Mesothelial cell of epicardium (in vitro differentiated cells): ENCODE measurements around the gene TNRC18. TPM values are rescaled to one million over a fixed set of nuclear protein-coding genes. Genes with fewer than 3 reads are reported as not detected.
"Not testable (repeated sequence)": the region's sequence is repeated elsewhere in the genome, so short reads cannot be mapped to it uniquely, and the experiment has no call there.

ENCODE experiments used
- DNase-seq, 2 experiments: peaks; one replicate each; pipeline ENCODE4 v3.0.0; 2021; ENCODE audit warnings: low spot score in 2 of 2; ENCODE audit not compliant: unreplicated experiment in 2 of 2
- H3K27ac Mint-ChIP-seq: 2 replicates; pipeline ENCODE4 v1.8.0; 2021; ENCODE audit warnings: mixed read lengths
- H3K27me3 Mint-ChIP-seq: 2 replicates; pipeline ENCODE4 v1.8.0; 2021; ENCODE audit warnings: low read depth, mixed read lengths
- H3K36me3 Mint-ChIP-seq: 2 replicates; pipeline ENCODE4 v1.8.0; 2021; ENCODE audit warnings: mixed read lengths
- H3K4me1 Mint-ChIP-seq: 2 replicates; pipeline ENCODE4 v1.8.0; 2021; ENCODE audit warnings: mixed read lengths
- H3K4me3 Mint-ChIP-seq: 2 replicates; pipeline ENCODE4 v1.8.0; 2021; ENCODE audit warnings: mild to moderate bottlenecking, moderate library complexity, mixed read lengths
- H3K9me3 Mint-ChIP-seq: 2 replicates; pipeline ENCODE4 v1.8.0; 2021; ENCODE audit warnings: mixed read lengths
- total RNA-seq: library from RNA; stranded (reverse); gene quantifications from 3 replicates; pipeline ENCODE4 v1.2.1, GENCODE V29; 2021
- TF ChIP-seq, protein P1 (sequence below): fragments of 200-600 bp; sonication (generic); IDR thresholded peaks from one replicate; pipeline ENCODE4 v1.5.0; 2021; ENCODE audit warnings: antibody characterized with exemption; ENCODE audit not compliant: unreplicated experiment

The TNRC18 gene
- total RNA-seq, 1 donor from 2014 or later, result 171 TPM

DNA sequence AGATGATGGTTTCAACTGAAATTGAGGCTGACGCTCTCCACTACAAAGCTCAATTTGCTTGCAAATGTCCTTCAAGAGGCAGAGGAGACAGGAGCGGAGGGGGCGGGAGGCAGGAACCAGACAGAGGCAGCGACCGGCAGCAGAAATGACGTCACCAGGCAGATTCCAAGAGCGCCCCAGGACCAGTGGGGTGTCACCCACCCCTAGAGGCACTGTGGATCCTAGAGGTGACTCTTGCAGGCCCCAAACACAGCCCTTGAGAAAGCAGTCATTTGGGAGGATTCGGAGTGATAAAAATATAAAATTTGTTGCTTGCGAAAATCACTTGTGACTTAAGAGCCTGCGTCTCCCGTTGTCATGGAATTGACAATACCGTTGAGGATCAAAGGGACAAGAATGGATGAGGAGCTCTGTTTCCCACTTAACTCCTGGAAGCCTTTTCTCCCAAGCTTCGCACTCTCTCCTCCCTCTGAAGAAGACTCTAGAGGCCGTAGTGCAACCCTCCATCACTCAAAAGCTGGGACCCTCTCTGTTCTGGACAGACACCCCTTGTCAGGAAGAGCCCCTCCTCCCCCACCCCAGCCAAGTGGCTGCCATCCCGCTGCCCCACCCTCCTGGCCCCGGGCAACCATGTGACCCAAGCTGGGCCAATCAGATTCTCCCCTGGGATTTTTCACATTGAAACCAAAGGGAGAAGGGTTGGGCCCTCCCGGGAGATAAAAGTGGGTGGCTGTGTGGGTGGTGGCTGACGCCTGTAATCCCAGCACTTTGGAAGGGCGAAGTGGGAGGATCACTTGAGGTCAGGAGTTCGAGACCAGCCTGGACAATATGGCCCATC is 157.2 kb downstream of the TNRC18 start:
- Mint-ChIP-seq H3K36me3 (no peaks in the 10 kb centered on the region), H3K9me3 (no peaks in the 10 kb centered on the region), H3K27ac (no peak overlapping the region), H3K27me3 (peaks cover 3% of the 10 kb centered on the region), H3K4me3 (no peak overlapping the region), H3K4me1 (no peaks in the 10 kb centered on the region)
- no peak for DNase-seq
- TF ChIP-seq, protein P1, sequence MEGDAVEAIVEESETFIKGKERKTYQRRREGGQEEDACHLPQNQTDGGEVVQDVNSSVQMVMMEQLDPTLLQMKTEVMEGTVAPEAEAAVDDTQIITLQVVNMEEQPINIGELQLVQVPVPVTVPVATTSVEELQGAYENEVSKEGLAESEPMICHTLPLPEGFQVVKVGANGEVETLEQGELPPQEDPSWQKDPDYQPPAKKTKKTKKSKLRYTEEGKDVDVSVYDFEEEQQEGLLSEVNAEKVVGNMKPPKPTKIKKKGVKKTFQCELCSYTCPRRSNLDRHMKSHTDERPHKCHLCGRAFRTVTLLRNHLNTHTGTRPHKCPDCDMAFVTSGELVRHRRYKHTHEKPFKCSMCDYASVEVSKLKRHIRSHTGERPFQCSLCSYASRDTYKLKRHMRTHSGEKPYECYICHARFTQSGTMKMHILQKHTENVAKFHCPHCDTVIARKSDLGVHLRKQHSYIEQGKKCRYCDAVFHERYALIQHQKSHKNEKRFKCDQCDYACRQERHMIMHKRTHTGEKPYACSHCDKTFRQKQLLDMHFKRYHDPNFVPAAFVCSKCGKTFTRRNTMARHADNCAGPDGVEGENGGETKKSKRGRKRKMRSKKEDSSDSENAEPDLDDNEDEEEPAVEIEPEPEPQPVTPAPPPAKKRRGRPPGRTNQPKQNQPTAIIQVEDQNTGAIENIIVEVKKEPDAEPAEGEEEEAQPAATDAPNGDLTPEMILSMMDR, result no peak

DNA sequence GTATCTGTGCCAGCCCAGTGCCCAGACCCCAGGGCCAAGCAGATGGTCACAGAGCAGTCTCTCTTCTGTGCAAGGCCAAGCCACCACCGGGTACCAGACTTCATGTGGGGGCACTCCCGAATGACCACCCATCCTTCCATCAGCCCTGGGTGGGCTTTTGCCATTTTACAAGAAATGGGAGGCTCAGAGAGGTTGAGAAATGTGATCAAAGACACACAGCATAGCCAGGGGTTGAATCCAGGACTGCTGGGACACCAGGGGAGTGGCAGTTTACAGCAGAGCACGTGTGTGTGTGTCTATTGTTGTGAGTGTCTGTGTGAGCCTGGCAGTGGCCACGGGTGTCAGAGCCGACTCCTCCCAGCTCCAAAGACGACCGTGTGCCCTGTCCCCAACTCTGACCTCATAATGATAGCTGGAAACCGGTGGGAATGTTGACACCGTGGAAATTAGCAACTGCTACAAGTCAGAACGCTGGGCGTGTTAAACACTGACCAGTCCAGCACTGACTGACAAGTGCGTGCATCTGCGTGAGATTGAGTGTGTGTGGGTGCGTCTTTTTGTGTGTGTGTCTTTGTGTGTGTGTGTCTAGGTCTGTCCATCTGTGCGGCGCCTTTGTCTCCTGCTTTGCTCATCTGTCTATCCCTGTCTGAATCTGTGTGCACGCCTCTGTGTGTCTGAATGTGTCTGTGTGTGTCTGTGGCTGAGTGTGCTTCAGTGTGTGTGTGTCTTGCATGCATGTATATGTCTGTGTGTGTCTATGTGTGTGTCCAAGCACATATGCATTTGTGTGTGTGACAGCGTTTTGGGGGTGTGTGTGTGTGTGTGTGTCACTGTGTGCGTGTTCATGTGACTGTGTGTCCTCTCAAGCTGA is 158.1 kb downstream of the TNRC18 start:
- H3K27ac Mint-ChIP-seq, result no peak overlapping the region
- peaks cover 3% of the 10 kb centered on the region for H3K27me3 Mint-ChIP-seq
- H3K36me3 Mint-ChIP-seq, result no peaks in the 10 kb centered on the region

DNA sequence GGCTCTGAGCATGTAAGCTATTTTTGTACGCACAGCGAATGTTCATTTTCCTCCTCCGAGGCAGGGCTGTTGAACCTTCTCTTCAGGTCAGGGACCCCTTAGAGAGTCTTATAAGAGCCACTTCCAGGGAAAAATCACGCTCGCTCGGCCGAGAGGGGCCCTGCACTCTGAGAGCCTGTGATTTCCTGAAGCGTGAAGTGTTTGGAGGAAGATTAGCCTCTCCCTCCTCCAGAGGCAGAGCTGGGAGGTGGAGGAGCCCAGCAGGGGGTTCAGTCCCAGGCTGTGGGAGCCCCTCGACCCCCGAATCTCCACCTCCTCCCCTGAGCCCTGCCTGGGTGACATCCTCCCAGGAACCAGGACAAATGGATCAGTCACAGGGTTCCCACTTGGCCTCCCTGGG is 160.6 kb downstream of the TNRC18 start:
- H3K9me3 Mint-ChIP-seq, H3K27me3 Mint-ChIP-seq, H3K4me3 Mint-ChIP-seq, H3K27ac Mint-ChIP-seq, DNase-seq, H3K4me1 Mint-ChIP-seq, H3K36me3 Mint-ChIP-seq: not testable (repeated sequence)

More for the DNA sequence above, 158.1 kb downstream of the TNRC18 start:
- no peak for DNase-seq
- TF ChIP-seq, protein P1, result no peak
- H3K4me1 Mint-ChIP-seq, result no peaks in the 10 kb centered on the region
- H3K4me3 Mint-ChIP-seq, result no peak overlapping the region
- no peaks in the 10 kb centered on the region for H3K9me3 Mint-ChIP-seq

DNA sequence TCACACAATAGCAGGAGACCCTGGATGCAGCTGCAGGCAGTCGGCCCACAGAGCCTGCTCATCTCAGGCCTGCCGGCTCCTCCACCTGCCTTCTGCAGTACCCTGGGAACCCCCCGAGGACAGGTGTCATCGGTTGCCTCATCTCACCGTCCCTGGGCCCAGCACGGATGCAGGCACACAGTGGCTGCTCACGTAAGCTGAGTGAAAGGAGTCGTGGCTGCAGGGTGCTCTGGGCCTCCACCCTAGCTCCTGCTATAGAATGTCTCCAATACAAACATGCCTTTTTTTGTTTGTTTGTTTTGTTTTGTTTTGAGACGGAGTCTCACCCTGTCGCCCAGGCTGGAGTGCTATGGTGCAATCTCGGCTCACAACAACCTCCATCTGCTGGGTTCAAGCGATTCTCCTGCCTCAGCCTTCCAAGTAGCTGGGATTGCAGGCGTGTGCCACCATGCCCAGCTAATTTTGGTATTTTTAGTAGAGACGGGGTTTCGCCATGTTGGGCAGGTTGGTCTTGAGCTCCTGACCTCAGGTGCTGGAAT is 163.0 kb downstream of the TNRC18 start:
- not testable (repeated sequence) for H3K4me3 Mint-ChIP-seq, H3K27ac Mint-ChIP-seq, H3K9me3 Mint-ChIP-seq, DNase-seq, H3K4me1 Mint-ChIP-seq, H3K36me3 Mint-ChIP-seq, H3K27me3 Mint-ChIP-seq

Other genes starting within 250 kb of the TNRC18 start
- 85.6 to 89.7 TPM (median 86.1 TPM) in 3 replicates for gene WIPI2, start 233.6 kb downstream of the TNRC18 start, total RNA-seq
- gene SLC29A4, start 140.9 kb downstream of the TNRC18 start, total RNA-seq, result 33.6 to 37.9 TPM (median 33.9 TPM) in 3 replicates
- gene FBXL18, start 90.0 kb upstream of the TNRC18 start, total RNA-seq, result 13.3 to 14.8 TPM (median 13.9 TPM) in 3 replicates
- 3,506 to 3,552 TPM (median 3,513 TPM) in 3 replicates for gene ACTB, start 106.8 kb upstream of the TNRC18 start, total RNA-seq
- 242 to 247 TPM (median 245 TPM) in 3 replicates for gene FSCN1, start 169.0 kb upstream of the TNRC18 start, total RNA-seq